Neural cell (in vitro differentiated cells): ENCODE data around the gene PWWP2B.

Experiments
- CTCF ChIP-seq: fragments of 450-650 bp; IDR thresholded peaks from 2 replicates; pipeline ENCODE4 v1.5.1; 2014; ENCODE audit warnings: antibody characterized with exemption, mild to moderate bottlenecking, moderate library complexity; ENCODE audit not compliant: poor library complexity, severe bottlenecking
- POLR2AphosphoS5 ChIP-seq: IDR thresholded peaks from 2 replicates; pipeline ENCODE4 v1.6.1; 2012
- RAD21 ChIP-seq: fragments of 450-650 bp; conservative IDR thresholded peaks from 2 replicates; pipeline ENCODE4 v1.6.1; 2014; ENCODE audit warnings: antibody characterized with exemption, mild to moderate bottlenecking, moderate library complexity

- no peak for TF ChIP-seq POLR2AphosphoS5
- no peak for TF ChIP-seq CTCF
- TF ChIP-seq RAD21: no peak
These were observed 19.7 kb upstream of the PWWP2B start for GRCh38 chr10:132377326-132377725.
